IMR-90 (cell line): Measurements from ENCODE around the gene HMGCL. TPM values are rescaled to one million over a fixed set of nuclear protein-coding genes. Genes with fewer than 3 reads are reported as not detected.
"Not testable (repeated sequence)": the region's sequence is repeated elsewhere in the genome, so short reads cannot be mapped to it uniquely, and the experiment has no call there.

Source experiments
- ATAC-seq: fragments of 200-7000 bp; cut with Tn5 transposase; 2 replicates; pipeline ENCODE4 v1.9.1; 2020; ENCODE audit warnings: low read depth, mild to moderate bottlenecking, moderate library complexity
- BruUV-seq: library from RNA; stranded (reverse); fragments of 400-500 nt; replicated peaks from 2 replicates; lab custom pipeline; 2021; lab: Mats Ljungman, UMichigan
- CTCF ChIA-PET: fragments of 300-600 bp; formaldehyde crosslinking; extraction: SDS; loops from one replicate; lab custom pipeline; 2021; ENCODE audit warnings: antibody characterized with exemption; lab: Yijun Ruan, JAX
- POLR2A ChIA-PET: fragments of 300-600 bp; sonication (Branson Sonifier 250); formaldehyde crosslinking; loops from one replicate; lab custom pipeline; 2022; ENCODE audit warnings: antibody characterized with exemption; ENCODE audit not compliant: unreplicated experiment; lab: Charles Lee
- DNase-seq: peaks from one replicate; pipeline ENCODE4 v3.0.0; 2013
- H2AFZ ChIP-seq: replicated peaks from 2 replicates; pipeline ENCODE3; 2013; ENCODE audit warnings: low read length, mild to moderate bottlenecking; ENCODE audit not compliant: poor library complexity
- H2AK5ac ChIP-seq: 2 replicates; pipeline ENCODE4 v1.6.1; 2013; ENCODE audit warnings: low read depth, low read length, inconsistent platforms
- H2AK9ac ChIP-seq: replicated peaks from 2 replicates; pipeline ENCODE3; 2013; ENCODE audit warnings: mild to moderate bottlenecking, low read depth, low read length, moderate library complexity; ENCODE audit not compliant: poor library complexity
- H2BK120ac ChIP-seq: 2 replicates; pipeline ENCODE4 v1.6.1; 2013; ENCODE audit warnings: low read depth, low read length, inconsistent platforms
- H2BK15ac ChIP-seq: 3 replicates; pipeline ENCODE4 v1.6.1; 2013; ENCODE audit warnings: low read depth, low read length, inconsistent platforms
- H2BK20ac ChIP-seq: 2 replicates; pipeline ENCODE4 v1.6.1; 2013; ENCODE audit warnings: low read depth, mild to moderate bottlenecking, inconsistent platforms, low read length, moderate library complexity
- H2BK5ac ChIP-seq: 2 replicates; pipeline ENCODE4 v1.6.1; 2013; ENCODE audit warnings: mild to moderate bottlenecking, low read depth, low read length, inconsistent platforms; ENCODE audit not compliant: poor library complexity, severe bottlenecking
- H3K14ac ChIP-seq: replicated peaks from 2 replicates; pipeline ENCODE4 v1.6.1; 2013; ENCODE audit warnings: low read depth, low read length, inconsistent platforms
- H3K18ac ChIP-seq: 2 replicates; pipeline ENCODE4 v1.6.1; 2013; ENCODE audit warnings: low read depth, low read length, control low read depth
- H3K23ac ChIP-seq: 2 replicates; pipeline ENCODE4 v1.6.1; 2013; ENCODE audit warnings: low read depth, low read length, inconsistent platforms
- H3K27ac ChIP-seq: 2 replicates; pipeline ENCODE4 v1.5.1; 2013; ENCODE audit warnings: mild to moderate bottlenecking, control low read depth, low read length; ENCODE audit not compliant: insufficient read depth
- H3K27me3 ChIP-seq: 2 replicates; pipeline ENCODE4 v1.6.1; 2013; ENCODE audit warnings: low read length; ENCODE audit not compliant: control insufficient read depth, insufficient read depth
- H3K36me3 ChIP-seq: 2 replicates; pipeline ENCODE4 v1.6.1; 2013; ENCODE audit warnings: low read length, mixed read lengths; ENCODE audit not compliant: control insufficient read depth, insufficient read depth
- H3K4ac ChIP-seq: 2 replicates; pipeline ENCODE4 v1.6.1; 2013; ENCODE audit warnings: low read depth, low read length, inconsistent platforms
- H3K4me1 ChIP-seq: 2 replicates; pipeline ENCODE4 v1.6.1; 2013; ENCODE audit warnings: low read length, mixed read lengths; ENCODE audit not compliant: control insufficient read depth, insufficient read depth
- H3K4me2 ChIP-seq: 2 replicates; pipeline ENCODE4 v1.6.1; 2013; ENCODE audit warnings: low read depth, mild to moderate bottlenecking, control low read depth, low read length, moderate library complexity
- H3K4me3 ChIP-seq: 2 replicates; pipeline ENCODE4 v1.5.1; 2013; ENCODE audit warnings: low read depth, mild to moderate bottlenecking, control low read depth, low read length, moderate library complexity; ENCODE audit not compliant: insufficient read depth
- H3K56ac ChIP-seq: 2 replicates; pipeline ENCODE4 v1.6.1; 2013; ENCODE audit warnings: low read length, inconsistent platforms; ENCODE audit not compliant: insufficient read depth; ENCODE audit errors: extremely low read depth
- H3K79me1 ChIP-seq, 2 experiments: 2 replicates each; pipeline ENCODE4 v1.6.1; 2013; ENCODE audit warnings: low read length in 2 of 2, inconsistent platforms in 1 of 2, low read depth in 1 of 2
- H3K9ac ChIP-seq: 2 replicates; pipeline ENCODE4 v1.6.1; 2013; ENCODE audit warnings: low read depth, low read length, control low read depth
- H3K9me1 ChIP-seq: 2 replicates; pipeline ENCODE4 v1.6.1; 2013; ENCODE audit warnings: low read length, inconsistent platforms; ENCODE audit not compliant: insufficient read depth
- H3K9me3 ChIP-seq: 2 replicates; pipeline ENCODE4 v1.6.1; 2013; ENCODE audit warnings: low read length; ENCODE audit not compliant: control insufficient read depth, insufficient read depth
- H4K20me1 ChIP-seq: 2 replicates; pipeline ENCODE4 v1.6.1; 2013; ENCODE audit warnings: low read length, inconsistent platforms; ENCODE audit not compliant: insufficient read depth
- H4K5ac ChIP-seq: 2 replicates; pipeline ENCODE4 v1.6.1; 2013; ENCODE audit warnings: mild to moderate bottlenecking, low read depth, low read length, control low read depth
- H4K8ac ChIP-seq, 2 experiments: 2 replicates each; pipeline ENCODE4 v1.6.1; 2013; ENCODE audit warnings: low read depth in 2 of 2, low read length in 2 of 2, control low read depth in 1 of 2, inconsistent platforms in 1 of 2
- H4K91ac ChIP-seq: 2 replicates; pipeline ENCODE4 v1.6.1; 2013; ENCODE audit warnings: low read depth, low read length, inconsistent platforms; ENCODE audit not compliant: insufficient read depth
- RCOR1 ChIP-seq: IDR thresholded peaks from 2 replicates; pipeline ENCODE4 v1.6.1; 2012; ENCODE audit warnings: mild to moderate bottlenecking, low read length, improper control_type of control experiment; ENCODE audit not compliant: insufficient replicate concordance
- SMC3 ChIP-seq: fragments of 150-350 bp; IDR thresholded peaks from 2 replicates; pipeline ENCODE4 v1.6.1; 2016; ENCODE audit warnings: low read depth, mild to moderate bottlenecking, antibody characterized with exemption, low read length, moderate library complexity
- WGBS, 2 experiments: methylation state at CpG; one replicate each; pipeline versions ENCODE4 v1.1.5 to v1.1.7; 2013; ENCODE audit warnings: missing lambda C conversion rate in 2 of 2; ENCODE audit not compliant: insufficient read length in 1 of 2; ENCODE audit errors: extremely low coverage in 2 of 2; 5-methylcytosine and 5-hydroxymethylcytosine counted together
- dilution Hi-C: fragments of 300-500 bp; cut with HindIII; formaldehyde crosslinking; loops from one replicate; pipeline ENCODE4 v1.14.3; 2018; ENCODE audit warnings: low sequenced_read_pairs; ENCODE audit not compliant: unreplicated experiment
- in situ Hi-C: fragments of 300-500 bp; cut with MboI; formaldehyde crosslinking; loops from 3 replicates; pipeline ENCODE4 v1.14.3; 2019; ENCODE audit warnings: low sequenced_read_pairs, inconsistent platforms, mixed read lengths
- intact Hi-C: fragments of 100-400 bp; cut with micrococcal nuclease; formaldehyde crosslinking; loops from 2 replicates; pipeline ENCODE4 v1.10.0; 2022
- polyA plus RNA-seq, 3 experiments: library from polyadenylated mRNA; depleted of rRNA; stranded (reverse); fragments of >200 nt; gene quantifications; 2 replicates each; pipeline ENCODE4 v1.2.3, GENCODE V29; 2012; ENCODE audit warnings: low replicate concordance in 1 of 3
- total RNA-seq: library from RNA; depleted of rRNA; stranded (reverse); fragments of >200 nt; gene quantifications from 2 replicates; pipeline ENCODE4 v1.2.3, GENCODE V29; 2012

Gene HMGCL
- total and polyA plus RNA-seq, 2 of the 4 experiments (the other 2 are of a cell fraction), result 30.6 to 33.5 TPM

DNA sequence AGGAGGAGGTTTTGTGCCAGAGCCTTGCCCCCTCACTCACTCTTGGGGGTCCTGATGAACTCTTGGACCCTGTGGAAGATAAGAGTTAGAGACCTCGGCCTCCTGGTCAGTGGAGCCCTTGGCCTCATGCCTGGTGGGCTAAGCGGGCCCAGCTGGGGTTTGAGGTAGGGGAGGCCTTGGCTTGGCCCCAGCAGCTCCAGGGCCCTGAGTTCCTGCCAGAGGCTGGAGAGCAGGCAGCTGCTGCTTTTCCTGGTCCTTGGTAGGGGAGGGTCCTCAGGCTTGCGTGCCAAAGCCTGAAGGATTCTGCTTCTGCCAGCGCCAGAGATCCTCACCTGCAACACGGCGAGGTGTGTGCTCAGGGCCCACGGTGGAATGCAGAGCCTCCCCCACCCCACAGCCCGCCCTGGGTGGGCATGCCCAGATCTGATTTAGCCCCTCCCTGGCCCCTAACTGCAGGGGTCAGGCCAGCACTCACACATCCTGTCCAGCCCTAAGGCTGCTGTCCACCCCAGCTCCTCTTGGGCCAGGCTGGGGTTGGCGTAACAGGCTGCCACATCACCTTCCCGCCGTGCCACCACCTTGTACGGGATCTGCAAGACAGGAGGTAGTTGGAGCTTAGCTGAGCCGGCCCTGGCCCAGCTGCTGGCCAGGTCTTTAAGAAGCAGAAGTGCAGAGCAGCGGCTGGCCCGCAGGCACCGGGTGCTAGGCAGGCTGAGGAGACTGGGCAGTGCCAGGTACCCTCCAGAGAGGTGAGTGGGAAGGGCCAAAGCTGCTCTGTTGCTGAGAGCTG lies 29.4 kb downstream of the HMGCL start:
- Histone ChIP-seq H2AK9ac (no peak overlapping the region), H2BK5ac (no peak overlapping the region), H3K4ac (no peak overlapping the region), H3K18ac (no peak overlapping the region), H3K9me3 (no peaks in the 10 kb centered on the region), H3K23ac (no peak overlapping the region), H3K56ac (no peak overlapping the region), H3K9ac (no peak overlapping the region), H4K8ac (no peak overlapping the region), H2BK20ac (no peak overlapping the region), H2AK5ac (no peak overlapping the region), H2AFZ (no peak overlapping the region), H4K91ac (no peak overlapping the region), H3K27me3 (no peaks in the 10 kb centered on the region), H3K4me1 (peaks cover 12% of the 10 kb centered on the region), H3K4me2 (no peak overlapping the region), H3K14ac (no peak overlapping the region), H2BK120ac (no peak overlapping the region), H3K4me3 (no peak overlapping the region), H3K9me1 (peaks cover 9% of the 10 kb centered on the region), H3K36me3 (peaks cover 28% of the 10 kb centered on the region), H2BK15ac (no peak overlapping the region), H3K79me1 (peaks cover 15 to 56% of the 10 kb centered on the region in 2 experiments), H4K20me1 (peaks cover 10% of the 10 kb centered on the region; the same call in 1 of the 2 replicates), H3K27ac (no peak overlapping the region), H4K5ac (no peak overlapping the region)
- in situ Hi-C loops, result no loop called here
- dilution Hi-C loops, result no loop called here
- ChIA-PET POLR2A (no interaction called here), CTCF (no interaction called here)
- no TSS peak for BruUV-seq
- intact Hi-C loops, result no loop called here
- 72% methylated on average over 3 of the region's 16 CpGs; no CpG with 5 or more reads in 1 of the 2 experiments for WGBS, 2 experiments
- DNase-seq (no peak), ATAC-seq (no peak)
- TF ChIP-seq RCOR1 (no peak), SMC3 (no peak)

DNA sequence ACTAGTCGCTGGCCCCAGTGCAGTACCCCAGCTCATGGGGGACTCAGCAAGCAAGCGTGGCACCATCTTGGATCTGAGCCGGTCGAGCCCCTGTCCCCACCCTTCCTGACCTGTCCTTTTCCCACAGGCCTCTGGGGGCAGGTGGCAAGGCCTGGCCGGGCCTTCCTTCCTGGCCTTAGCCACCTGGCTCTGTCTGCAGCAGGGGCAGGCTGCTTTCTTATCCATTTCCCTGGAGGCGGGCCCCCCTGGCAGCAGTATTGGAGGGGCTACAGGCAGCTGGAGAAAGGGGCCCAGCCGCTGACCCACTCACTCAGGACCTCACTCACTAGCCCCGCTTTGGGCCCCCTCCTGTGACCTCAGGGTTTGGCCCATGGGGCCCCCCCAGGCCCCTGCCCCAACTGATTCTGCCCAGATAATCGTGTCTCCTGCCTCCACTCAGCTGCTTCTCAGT lies 30.5 kb downstream of the HMGCL start:
- CTCF ChIA-PET, H3K56ac ChIP-seq, H4K91ac ChIP-seq, H3K4me3 ChIP-seq, H4K8ac ChIP-seq, H3K23ac ChIP-seq, H3K14ac ChIP-seq, H2AK9ac ChIP-seq, BruUV-seq, intact Hi-C loops, H3K9ac ChIP-seq, H2BK15ac ChIP-seq, H2BK20ac ChIP-seq, H2BK5ac ChIP-seq, H3K18ac ChIP-seq, H3K27me3 ChIP-seq, H3K27ac ChIP-seq, DNase-seq, H4K5ac ChIP-seq, H2BK120ac ChIP-seq, in situ Hi-C loops, dilution Hi-C loops, H3K4ac ChIP-seq, ATAC-seq, H3K9me3 ChIP-seq, POLR2A ChIA-PET, H3K4me2 ChIP-seq, H2AK5ac ChIP-seq, H2AFZ ChIP-seq: not testable (repeated sequence)
- WGBS, 2 experiments, result no CpG with 5 or more reads among the region's 9 CpGs
- H3K9me1 ChIP-seq, result peaks cover 16% of the 10 kb centered on the region
- peaks cover 28% of the 10 kb centered on the region for H3K36me3 ChIP-seq
- H4K20me1 ChIP-seq, result peaks cover 13% of the 10 kb centered on the region; the same call in 1 of the 2 replicates
- H3K79me1 ChIP-seq, result peaks cover 12 to 60% of the 10 kb centered on the region in 2 experiments
- peaks cover 18% of the 10 kb centered on the region for H3K4me1 ChIP-seq
